ENCODE measurements around the gene HOXA5. TPM values are rescaled to one million over a fixed set of nuclear protein-coding genes. Genes with fewer than 3 reads are reported as not detected.
A peak's percentile ranks its signal among the peaks of the same experiment; 100 is the strongest.

HOXA5 gene
- total and polyA plus RNA-seq, 2 of the 8 experiments (the other 6 are each of a cell fraction or from before 2014, with no cell fraction given), result not detected

DNA sequence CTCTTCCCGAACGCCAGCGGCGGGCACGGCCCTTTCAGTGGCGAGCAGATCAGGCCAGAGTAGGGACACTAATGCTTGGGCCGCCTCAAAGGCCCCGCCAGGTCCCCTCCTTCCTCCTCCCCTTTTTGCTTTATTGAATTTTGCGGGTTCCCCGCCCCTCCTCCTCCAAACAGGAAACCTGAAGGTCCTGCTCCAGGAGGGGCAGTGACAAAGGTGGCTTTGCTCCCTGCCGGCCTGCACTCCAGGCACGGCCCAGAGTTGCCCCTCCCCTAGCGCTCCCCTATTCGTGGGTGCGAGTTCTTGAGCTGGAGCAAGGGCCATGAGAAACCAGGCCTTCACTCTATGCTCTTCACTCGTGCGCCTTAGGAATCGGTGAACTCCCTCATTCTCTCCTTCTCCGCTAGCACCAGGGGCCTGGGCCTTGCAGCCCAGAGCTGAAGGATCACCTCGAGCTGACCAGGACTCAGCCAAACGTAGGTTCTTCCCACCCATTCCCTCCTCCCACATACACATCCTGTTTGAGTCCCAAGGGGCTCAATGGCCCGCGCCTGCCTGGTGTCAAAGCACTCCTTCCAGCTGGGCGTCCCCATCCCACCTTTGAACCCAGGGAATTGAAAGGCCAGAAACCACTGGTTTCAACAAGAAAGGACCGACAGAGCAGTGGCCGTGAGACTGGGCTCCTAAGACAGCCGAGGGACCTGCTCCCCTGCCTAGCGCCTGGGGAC lies 4.7 kb upstream of the HOXA5 start:
- no peak overlapping the region for H2BK120ac ChIP-seq (replicated peaks; ENCODE audit: low read depth, low read length)
- H3K4me1 ChIP-seq (replicated peaks in 1 of 4; ENCODE audit: control insufficient read depth in 3 of 4, insufficient read depth in 4 of 4, low read length in 3 of 4), result peaks cover 0 to 6% (median 3%) of the 10 kb centered on the region in 4 experiments; a peak in 3 of 7 replicates
- peaks cover 0 to 3% of the 10 kb centered on the region in 2 experiments; a peak in 1 of 4 replicates for H3K9me3 ChIP-seq (ENCODE audit: insufficient read depth in 2 of 2, low read depth in 1 of 2, low read length in 1 of 2)
- H3K23me2 ChIP-seq (ENCODE audit: low read depth, low read length), result peaks cover 6% of the 10 kb centered on the region
- peaks cover 96 to 100% (median 99%) of the 10 kb centered on the region in 4 experiments for H3K27me3 ChIP-seq (replicated peaks in 1 of 4; ENCODE audit: control insufficient read depth in 3 of 4, extremely low read depth in 1 of 4, insufficient read depth in 3 of 4, low read length in 3 of 4)
- peak overlapping the region in 1 of 4 experiments; percentile 42; a peak in 2 of 8 replicates for H3K4me3 ChIP-seq (ENCODE audit: extremely low read depth in 1 of 4, insufficient read depth in 2 of 4, low read depth in 3 of 4, low read length in 4 of 4)
- H2BK12ac ChIP-seq (ENCODE audit: low read depth, low read length), result no peak overlapping the region
- H2BK5ac ChIP-seq (ENCODE audit: low read depth, low read length), result no peak overlapping the region
- no peak overlapping the region for H2BK20ac ChIP-seq (ENCODE audit: low read length)
- 17% methylated on average over 28 of the region's 28 CpGs; no CpG with 5 or more reads in 1 of the 2 experiments for WGBS, 2 experiments (ENCODE audit: extremely low coverage in 1 of 2, insufficient coverage in 1 of 2, insufficient read length in 1 of 2, insufficient replicate concordance in 2 of 2, low coverage in 1 of 2, low lambda C conversion rate in 2 of 2, missing lambda C conversion rate in 1 of 2)
- 0 out of 2 replicates have a peak overlapping the region, but pooled peaks have one; percentile 10 for H2AK5ac ChIP-seq (ENCODE audit: low read depth, low read length)
- FAIRE-seq, result no peak
- peaks cover 27 to 35% of the 10 kb centered on the region in 2 experiments for H4K20me1 ChIP-seq (replicated peaks in 1 of 2; ENCODE audit: control insufficient read depth in 1 of 2, insufficient read depth in 2 of 2, low read length in 2 of 2)
- no peaks in the 10 kb centered on the region for H3K79me1 ChIP-seq (ENCODE audit: low read depth, low read length)
- H2AFZ ChIP-seq (ENCODE audit: low read length), result no peak overlapping the region
- no peaks in the 10 kb centered on the region for H3K79me2 ChIP-seq (ENCODE audit: control insufficient read depth in 1 of 2, insufficient read depth in 2 of 2, low read length in 2 of 2)
- ChIA-PET CTCF (ENCODE audit: partially characterized antibody) (interaction anchor here (0.7 to 12.5 kb wide), 11 partner anchors 9 to 779 kb away, joined by 3 to 123 read pairs (median 5); partner anchors contain the start of genes HOXA1 and HOXA7), POLR2A (ENCODE audit: partially characterized antibody) (no interaction called here)
- TF ChIP-seq, protein P1, sequence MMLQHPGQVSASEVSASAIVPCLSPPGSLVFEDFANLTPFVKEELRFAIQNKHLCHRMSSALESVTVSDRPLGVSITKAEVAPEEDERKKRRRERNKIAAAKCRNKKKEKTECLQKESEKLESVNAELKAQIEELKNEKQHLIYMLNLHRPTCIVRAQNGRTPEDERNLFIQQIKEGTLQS (IDR thresholded peaks at IDR 0.05; ENCODE audit: insufficient read depth, low read depth, low read length), result no peak
- TF ChIP-seq GABPA (IDR thresholded peaks at IDR 0.05; ENCODE audit: borderline replicate concordance, insufficient read depth, low read length) (no peak), EZH2 (IDR thresholded peaks at IDR 0.05; ENCODE audit: low read depth, low read length, severe bottlenecking) (peak; percentile 86), SAP30 (IDR thresholded peaks at IDR 0.05; ENCODE audit: insufficient read depth, insufficient replicate concordance, low read length) (no peak), SUZ12 (IDR thresholded peaks at IDR 0.05; ENCODE audit: low read length) (peak; percentile 48), YY1 (IDR thresholded peaks at IDR 0.05; ENCODE audit: low read depth, low read length) (no peak), RNF2 (IDR thresholded peaks at IDR 0.05; ENCODE audit: borderline replicate concordance, low read depth, low read length, missing control alignments, poor library complexity, severe bottlenecking) (peak; percentile 85), EP300 (IDR thresholded peaks at IDR 0.05; ENCODE audit: borderline replicate concordance in 1 of 2, low read depth in 2 of 2, low read length in 2 of 2) (no peak)
- TF ChIP-seq, protein P2, sequence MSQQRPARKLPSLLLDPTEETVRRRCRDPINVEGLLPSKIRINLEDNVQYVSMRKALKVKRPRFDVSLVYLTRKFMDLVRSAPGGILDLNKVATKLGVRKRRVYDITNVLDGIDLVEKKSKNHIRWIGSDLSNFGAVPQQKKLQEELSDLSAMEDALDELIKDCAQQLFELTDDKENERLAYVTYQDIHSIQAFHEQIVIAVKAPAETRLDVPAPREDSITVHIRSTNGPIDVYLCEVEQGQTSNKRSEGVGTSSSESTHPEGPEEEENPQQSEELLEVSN (IDR thresholded peaks at IDR 0.05), result no peak
- H3K56ac ChIP-seq (replicated peaks; ENCODE audit: insufficient read length, low read depth, low read length), result no peak overlapping the region
- no peak overlapping the region for H3K23ac ChIP-seq (ENCODE audit: insufficient read length)
- H4K8ac ChIP-seq (ENCODE audit: extremely low read depth, insufficient read depth, low read length), result no peak overlapping the region
- H3K27ac ChIP-seq (ENCODE audit: low read depth, low read length), result no peak overlapping the region
- peaks cover 0 to under 1% (median 0%) of the 10 kb centered on the region in 4 experiments; a peak in 1 of 8 replicates for H3K36me3 ChIP-seq (ENCODE audit: control insufficient read depth in 2 of 4, insufficient read depth in 4 of 4, low read length in 3 of 4)
- no peak overlapping the region for H3K14ac ChIP-seq (ENCODE audit: insufficient read length)
- no peak overlapping the region for H3K18ac ChIP-seq (ENCODE audit: extremely low read depth, low read length)
- no peak overlapping the region for H4K91ac ChIP-seq (replicated peaks; ENCODE audit: insufficient read length, low read length)
- no peak overlapping the region for H3K9ac ChIP-seq (replicated peaks in 1 of 4; ENCODE audit: extremely low read depth in 1 of 4, low read depth in 3 of 4, low read length in 3 of 4)
- H4K5ac ChIP-seq (ENCODE audit: insufficient read length, low read depth, low read length), result no peak overlapping the region
- no peak overlapping the region for H3K4ac ChIP-seq (replicated peaks; ENCODE audit: insufficient read length, low read depth, low read length)
- no peak overlapping the region for H2BK15ac ChIP-seq (ENCODE audit: low read length)
- peak in 1 of 2 experiments; percentile 57 for DNase-seq (ENCODE audit: low read depth in 1 of 2, low spot score in 2 of 2)
- H3K4me2 ChIP-seq (ENCODE audit: insufficient read depth in 1 of 2, low read depth in 2 of 2, low read length in 2 of 2), result peak overlapping the region; percentile 29 to 40; a peak in 2 of 4 replicates
